Skeletal muscle tissue (tissue), 4 donors: ENCODE results near the gene PTBP2. TPM values are rescaled to one million over a fixed set of nuclear protein-coding genes. Genes with fewer than 3 reads are reported as not detected.
"Not testable (repeated sequence)": the region's sequence is repeated elsewhere in the genome, so short reads cannot be mapped to it uniquely, and the experiment has no call there.

Experiments
- H3K27ac ChIP-seq: one replicate; pipeline ENCODE4 v1.7.0; 2013; ENCODE audit warnings: mild to moderate bottlenecking, low read depth, low read length, inconsistent platforms
- H3K27me3 ChIP-seq, 3 donors: one replicate each; pipeline ENCODE4 v1.7.0; 2013; ENCODE audit warnings: low read length in 3 of 3; ENCODE audit not compliant: control insufficient read depth in 3 of 3, insufficient read depth in 3 of 3
- H3K36me3 ChIP-seq, 3 donors: one replicate each; pipeline ENCODE4 v1.7.0; 2013; ENCODE audit warnings: low read length in 3 of 3; ENCODE audit not compliant: control insufficient read depth in 3 of 3, insufficient read depth in 3 of 3
- H3K4me1 ChIP-seq, 3 donors: one replicate each; pipeline ENCODE4 v1.7.0; 2013; ENCODE audit warnings: low read length in 3 of 3, mild to moderate bottlenecking in 3 of 3; ENCODE audit not compliant: control insufficient read depth in 3 of 3, insufficient read depth in 3 of 3
- H3K4me3 ChIP-seq, 3 donors: one replicate each; pipeline ENCODE4 v1.7.0; 2013; ENCODE audit warnings: low read length in 3 of 3
- H3K9ac ChIP-seq, 3 donors: one replicate each; pipeline ENCODE4 v1.7.0; 2013; ENCODE audit warnings: low read length in 3 of 3, mild to moderate bottlenecking in 3 of 3, moderate library complexity in 2 of 3, low read depth in 1 of 3
- H3K9me3 ChIP-seq, 3 donors: one replicate each; pipeline ENCODE4 v1.7.0; 2013; ENCODE audit warnings: low read length in 3 of 3; ENCODE audit not compliant: control insufficient read depth in 3 of 3
- total RNA-seq: library from RNA; depleted of rRNA; stranded (reverse); fragments of >200 nt; gene quantifications from one replicate; pipeline ENCODE4 v1.2.3, GENCODE V29; 2014
- donor health status: Osteomylitis.

PTBP2 gene
- total RNA-seq, 1 donor from 2014 or later, result 38.6 TPM

DNA sequence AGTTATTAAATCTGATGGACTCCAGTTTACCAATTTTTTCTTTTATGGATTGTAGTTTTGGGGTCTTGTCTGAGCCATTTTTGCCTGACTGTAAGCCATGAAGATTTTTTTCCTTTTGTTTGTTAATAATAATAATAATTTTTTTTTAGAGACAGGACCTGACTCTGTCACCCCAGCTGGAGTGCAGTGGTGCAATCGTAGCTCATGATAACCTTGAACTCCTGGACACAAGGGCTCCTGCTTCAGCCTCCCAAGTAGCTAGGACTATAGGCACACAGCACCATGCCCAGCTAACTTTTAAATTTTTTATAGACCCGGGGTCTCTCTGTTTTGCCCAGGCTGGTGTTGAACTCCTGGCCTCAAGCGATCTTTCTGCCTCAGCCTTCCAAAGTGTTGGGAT lies 6.3 kb downstream of the PTBP2 start:
- H3K4me3 ChIP-seq, result no peak overlapping the region
- no peak overlapping the region for H3K27ac ChIP-seq
- H3K4me1 ChIP-seq, result peaks cover 6 to 19% (median 11%) of the 10 kb centered on the region in 3 donors
- no peak overlapping the region for H3K9ac ChIP-seq
- no peaks in the 10 kb centered on the region for H3K9me3 ChIP-seq
- H3K36me3 ChIP-seq, result peaks cover 0 to 3% (median 0%) of the 10 kb centered on the region in 3 donors
- H3K27me3 ChIP-seq, result no peaks in the 10 kb centered on the region

- Histone ChIP-seq H3K9me3 (no peaks in the 10 kb centered on the region), H3K36me3 (peaks cover 0 to 3% (median 0%) of the 10 kb centered on the region in 3 donors), H3K4me3 (no peak overlapping the region), H3K4me1 (peaks cover 5 to 10% (median 6%) of the 10 kb centered on the region in 3 donors), H3K27me3 (no peaks in the 10 kb centered on the region), H3K27ac (no peak overlapping the region), H3K9ac (no peak overlapping the region)
Measured at GRCh38 chr1:96730574-96731298, 9.2 kb downstream of the PTBP2 start.

GRCh38 chr1:96741335-96741734 lies 19.8 kb downstream of the PTBP2 start:
- H3K4me3 ChIP-seq, result no peak overlapping the region
- no peak overlapping the region for H3K9ac ChIP-seq
- H3K36me3 ChIP-seq, result no peaks in the 10 kb centered on the region
- no peaks in the 10 kb centered on the region for H3K4me1 ChIP-seq
- no peaks in the 10 kb centered on the region for H3K9me3 ChIP-seq
- no peak overlapping the region for H3K27ac ChIP-seq
- no peaks in the 10 kb centered on the region for H3K27me3 ChIP-seq

GRCh38 chr1:96746440-96747420 lies 25.1 kb downstream of the PTBP2 start:
- Histone ChIP-seq H3K9ac (no peak overlapping the region), H3K27ac (no peak overlapping the region), H3K9me3 (no peaks in the 10 kb centered on the region), H3K36me3 (no peaks in the 10 kb centered on the region), H3K4me1 (peaks cover 4 to 11% (median 5%) of the 10 kb centered on the region in 3 donors), H3K27me3 (no peaks in the 10 kb centered on the region), H3K4me3 (no peak overlapping the region)

GRCh38 chr1:96747565-96747964 lies 26.0 kb downstream of the PTBP2 start:
- no peak overlapping the region for H3K9ac ChIP-seq
- no peak overlapping the region for H3K27ac ChIP-seq
- H3K36me3 ChIP-seq, result peaks cover 0 to 3% (median 2%) of the 10 kb centered on the region in 3 donors
- no peak overlapping the region for H3K4me3 ChIP-seq
- H3K9me3 ChIP-seq, result no peaks in the 10 kb centered on the region
- H3K4me1 ChIP-seq, result peaks cover 4 to 11% (median 5%) of the 10 kb centered on the region in 3 donors
- H3K27me3 ChIP-seq, result no peaks in the 10 kb centered on the region

- Histone ChIP-seq H3K27ac (no peak overlapping the region), H3K4me3 (peak overlapping the region in 2 of 3 donors; percentile 28 to 32), H3K9me3 (no peaks in the 10 kb centered on the region), H3K27me3 (no peaks in the 10 kb centered on the region), H3K4me1 (peaks cover 4 to 11% (median 5%) of the 10 kb centered on the region in 3 donors), H3K36me3 (peaks cover 3 to 8% (median 7%) of the 10 kb centered on the region in 3 donors), H3K9ac (no peak overlapping the region)
Measured at GRCh38 chr1:96748078-96748477, 26.5 kb downstream of the PTBP2 start.

DNA sequence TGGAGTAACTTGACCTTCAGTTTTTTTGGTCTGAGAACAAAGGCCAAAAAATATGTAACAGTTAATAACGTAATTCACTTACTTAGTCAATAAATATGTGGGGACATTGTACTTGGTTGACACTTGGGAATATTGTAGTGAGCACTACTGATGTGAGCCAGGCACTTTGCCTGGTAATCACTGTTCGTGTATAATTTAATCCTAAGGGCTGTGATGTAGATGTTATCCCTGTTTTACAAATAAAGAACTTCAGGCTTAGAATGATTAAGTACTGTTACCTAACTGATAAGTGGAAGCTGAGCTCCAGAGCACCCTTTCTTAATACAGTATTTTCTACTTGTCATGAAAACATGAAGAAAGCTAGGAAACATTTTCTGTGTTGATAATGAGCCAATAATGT lies 28.0 kb downstream of the PTBP2 start:
- H3K4me1 ChIP-seq, result peaks cover 4 to 11% (median 5%) of the 10 kb centered on the region in 3 donors
- no peaks in the 10 kb centered on the region for H3K9me3 ChIP-seq
- H3K4me3 ChIP-seq, result no peak overlapping the region
- H3K27ac ChIP-seq, result no peak overlapping the region
- peaks cover 3 to 9% (median 9%) of the 10 kb centered on the region in 3 donors for H3K36me3 ChIP-seq
- H3K27me3 ChIP-seq, result no peaks in the 10 kb centered on the region
- no peak overlapping the region for H3K9ac ChIP-seq

DNA sequence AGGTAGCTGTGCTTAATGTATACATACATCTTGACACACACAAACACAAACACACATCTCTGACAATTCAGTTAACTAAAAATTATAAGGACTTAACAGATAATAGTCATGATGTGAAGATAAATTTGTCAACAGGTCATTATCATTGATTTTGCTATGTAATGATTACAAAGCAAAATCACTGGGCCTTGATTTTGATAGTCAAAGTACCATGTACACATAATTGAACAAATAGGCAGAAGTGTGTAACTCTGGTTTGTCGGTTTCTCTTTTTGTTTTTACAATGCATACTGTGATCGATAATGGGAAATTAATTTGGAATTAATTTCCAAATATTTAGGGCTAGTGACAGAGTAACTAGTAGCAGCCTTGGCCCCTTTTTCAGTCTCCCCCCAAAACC lies 30.8 kb downstream of the PTBP2 start:
- Histone ChIP-seq H3K27me3 (no peaks in the 10 kb centered on the region), H3K9ac (no peak overlapping the region), H3K36me3 (peaks cover 3 to 14% (median 9%) of the 10 kb centered on the region in 3 donors), H3K9me3 (no peaks in the 10 kb centered on the region), H3K27ac (no peak overlapping the region), H3K4me1 (peaks cover 4 to 11% (median 5%) of the 10 kb centered on the region in 3 donors), H3K4me3 (no peak overlapping the region)

DNA sequence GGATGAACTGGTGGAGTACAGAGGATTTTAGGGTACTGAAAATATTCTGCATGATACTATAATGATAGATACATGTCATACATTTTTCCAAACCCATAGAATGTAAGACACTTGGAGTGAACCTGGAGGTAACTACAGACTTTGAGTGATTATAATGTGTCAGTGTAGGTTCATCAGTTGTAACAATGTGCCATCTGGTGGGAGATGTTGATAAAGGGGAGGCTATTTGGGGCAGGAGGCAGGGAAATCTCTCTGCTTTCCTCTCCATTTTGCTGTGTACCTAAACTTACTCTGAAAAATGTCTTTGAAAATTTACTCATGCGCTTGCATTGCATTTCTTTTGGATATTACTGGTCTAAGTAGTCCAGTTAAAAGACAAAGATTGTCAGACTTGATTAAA lies 35.2 kb downstream of the PTBP2 start:
- no peaks in the 10 kb centered on the region for H3K27me3 ChIP-seq
- H3K9ac ChIP-seq, result no peak overlapping the region
- H3K27ac ChIP-seq, result no peak overlapping the region
- peaks cover 3 to 17% (median 9%) of the 10 kb centered on the region in 3 donors for H3K36me3 ChIP-seq
- no peaks in the 10 kb centered on the region for H3K9me3 ChIP-seq
- no peak overlapping the region for H3K4me3 ChIP-seq
- H3K4me1 ChIP-seq, result no peaks in the 10 kb centered on the region

DNA sequence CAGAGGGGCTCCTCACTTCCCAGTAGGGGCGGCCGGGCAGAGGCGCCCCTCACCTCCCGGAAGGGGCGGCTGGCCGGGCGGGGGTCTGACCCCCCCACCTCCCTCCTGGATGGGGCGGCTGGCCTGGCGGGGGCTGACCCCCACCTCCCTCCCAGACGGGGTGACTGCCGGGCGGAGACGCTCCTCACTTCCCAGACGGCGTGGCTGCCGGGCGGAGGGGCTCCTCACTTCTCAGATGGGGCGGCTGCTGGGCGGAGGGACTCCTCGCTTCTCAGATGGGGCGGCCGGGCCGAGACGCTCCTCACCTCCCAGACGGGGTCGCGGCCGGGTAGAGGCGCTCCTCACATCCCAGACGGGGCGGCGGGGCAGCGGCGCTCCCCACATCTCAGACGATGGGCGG lies 41.0 kb downstream of the PTBP2 start:
- not testable (repeated sequence) for H3K4me3 ChIP-seq, H3K9me3 ChIP-seq

More for the DNA sequence above, 41.0 kb downstream of the PTBP2 start:
- H3K36me3 ChIP-seq, H3K27ac ChIP-seq, H3K27me3 ChIP-seq, H3K4me1 ChIP-seq, H3K9ac ChIP-seq: not testable (repeated sequence)
